Stimulated activated naive CD8-positive, alpha-beta T cell treated with anti-CD3 and anti-CD28 coated beads, Interleukin-15, amount 100 ng/mL, for 72 hours (primary cell): Measurements from ENCODE around the gene BBOF1.

Source experiments
- ATAC-seq: fragments of 150-1000 bp; cut with Tn5 transposase; 2 replicates; pipeline ENCODE4 v1.10.0; 2021; ENCODE audit warnings: mild to moderate bottlenecking, moderate library complexity
- DNase-seq, 2 donors: peaks; one replicate each; pipeline ENCODE4 v3.0.0; 2021 to 2022
- H3K27ac Mint-ChIP-seq, 2 donors: one replicate each; pipeline ENCODE4 v1.8.0; 2022; ENCODE audit warnings: mild to moderate bottlenecking in 2 of 2, mixed read lengths in 2 of 2, moderate library complexity in 2 of 2
- H3K27me3 Mint-ChIP-seq: one replicate; pipeline ENCODE4 v1.8.0; 2022; ENCODE audit warnings: mixed read lengths
- H3K4me1 Mint-ChIP-seq: one replicate; pipeline ENCODE4 v1.8.0; 2022; ENCODE audit warnings: mild to moderate bottlenecking, mixed read lengths
- H3K4me3 Mint-ChIP-seq, 2 donors: one replicate each; pipeline ENCODE4 v1.8.0; 2022; ENCODE audit warnings: mild to moderate bottlenecking in 2 of 2, mixed read lengths in 2 of 2, moderate library complexity in 1 of 2
- H3K9me3 Mint-ChIP-seq, 2 donors: one replicate each; pipeline ENCODE4 v1.8.0; 2022; ENCODE audit warnings: mixed read lengths in 2 of 2

BBOF1 gene

GRCh38 chr14:74064426-74064825, 45.3 kb downstream of the BBOF1 start:
- Mint-ChIP-seq H3K4me3 (no peak overlapping the region), H3K9me3 (no peaks in the 10 kb centered on the region), H3K27ac (no peak overlapping the region), H3K4me1 (no peaks in the 10 kb centered on the region), H3K27me3 (no peaks in the 10 kb centered on the region)
- no peak for ATAC-seq
- no peak for DNase-seq

GRCh38 chr14:74064883-74065282, 45.7 kb downstream of the BBOF1 start:
- Mint-ChIP-seq H3K27me3 (no peaks in the 10 kb centered on the region), H3K4me3 (no peak overlapping the region), H3K27ac (no peak overlapping the region), H3K9me3 (no peaks in the 10 kb centered on the region), H3K4me1 (no peaks in the 10 kb centered on the region)
- no peak for ATAC-seq
- DNase-seq, result no peak

DNA sequence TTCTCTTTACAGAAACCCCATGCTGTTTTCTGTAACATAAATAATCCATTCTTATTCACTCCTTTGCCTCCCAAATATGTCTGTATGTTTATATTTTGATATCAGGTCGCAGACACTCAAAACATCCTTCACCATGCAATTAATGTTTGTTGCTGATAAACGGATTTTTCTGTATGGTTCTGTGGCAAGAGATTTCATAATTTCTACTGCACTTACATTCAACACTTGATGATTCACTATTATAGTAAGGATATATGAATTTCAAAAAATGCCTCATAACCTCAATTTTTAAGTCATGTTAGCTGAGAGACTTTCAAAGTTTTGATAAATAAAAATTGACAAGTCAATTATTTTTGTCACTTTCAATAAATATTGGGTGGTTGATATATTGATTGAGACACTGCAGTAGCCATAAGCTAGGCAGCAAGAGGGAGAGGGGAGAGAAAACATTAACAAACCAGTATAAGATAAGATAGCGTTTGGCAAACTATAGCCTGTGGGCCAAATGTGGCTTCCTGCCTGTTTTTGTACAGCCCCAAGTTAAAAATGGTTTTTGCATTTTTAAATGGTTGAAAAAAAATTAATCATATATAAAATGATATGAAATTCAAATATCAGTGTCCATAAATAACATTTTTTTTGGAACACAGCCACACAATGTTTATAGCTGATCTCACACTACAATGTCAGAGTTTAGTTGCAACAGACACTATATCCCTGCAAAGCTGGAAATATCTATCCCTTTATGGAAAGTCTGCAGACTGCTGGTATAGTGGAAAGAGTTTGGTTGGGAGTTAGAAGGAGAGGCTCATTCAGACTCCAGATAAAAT, 46.8 kb downstream of the BBOF1 start:
- Mint-ChIP-seq H3K27ac (no peak overlapping the region), H3K27me3 (no peaks in the 10 kb centered on the region), H3K4me3 (no peak overlapping the region), H3K9me3 (no peaks in the 10 kb centered on the region), H3K4me1 (no peaks in the 10 kb centered on the region)
- ATAC-seq, result no peak
- no peak for DNase-seq

- no peak for DNase-seq
- Mint-ChIP-seq H3K9me3 (no peaks in the 10 kb centered on the region), H3K27ac (peak overlapping the region in 1 of 2 donors; percentile 66), H3K4me1 (peaks cover under 1% of the 10 kb centered on the region), H3K27me3 (no peaks in the 10 kb centered on the region), H3K4me3 (no peak overlapping the region)
- ATAC-seq, result no peak
Observed at GRCh38 chr14:74077401-74077800, 58.3 kb downstream of the BBOF1 start.

DNA sequence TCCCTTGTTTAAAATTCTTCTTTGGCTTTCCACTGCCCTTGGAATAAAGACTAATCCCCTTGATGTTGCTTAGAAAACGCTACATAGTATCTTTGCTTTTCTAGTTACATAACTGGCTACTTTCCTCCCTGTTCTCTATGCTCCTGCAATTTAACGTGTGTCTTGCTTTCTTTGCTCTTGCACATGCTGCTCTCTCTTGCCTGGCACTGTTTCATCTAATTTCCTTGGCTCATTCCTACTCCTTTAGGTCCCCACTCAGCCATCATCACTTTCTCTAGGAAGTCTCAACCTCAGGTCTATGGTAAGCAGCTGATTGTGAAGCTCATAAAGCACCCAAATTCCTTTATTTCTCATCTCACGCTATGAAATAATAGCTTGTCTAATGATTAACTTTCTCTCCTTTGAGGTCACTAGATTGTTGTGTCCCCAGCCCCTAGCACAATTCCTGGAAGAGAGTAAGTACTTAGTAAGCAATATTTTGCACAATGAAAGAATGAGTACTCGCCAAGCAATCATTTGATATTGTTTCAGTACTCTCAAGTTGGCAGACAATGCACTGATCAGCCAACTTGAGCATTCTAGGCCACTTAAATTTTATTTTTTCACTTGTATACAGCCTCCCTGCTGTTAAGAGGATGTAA, 61.8 kb downstream of the BBOF1 start:
- DNase-seq (no peak), ATAC-seq (no peak)
- Mint-ChIP-seq H3K4me3 (no peak overlapping the region), H3K27ac (no peak overlapping the region), H3K9me3 (no peaks in the 10 kb centered on the region), H3K27me3 (no peaks in the 10 kb centered on the region), H3K4me1 (peaks cover 17% of the 10 kb centered on the region)

DNA sequence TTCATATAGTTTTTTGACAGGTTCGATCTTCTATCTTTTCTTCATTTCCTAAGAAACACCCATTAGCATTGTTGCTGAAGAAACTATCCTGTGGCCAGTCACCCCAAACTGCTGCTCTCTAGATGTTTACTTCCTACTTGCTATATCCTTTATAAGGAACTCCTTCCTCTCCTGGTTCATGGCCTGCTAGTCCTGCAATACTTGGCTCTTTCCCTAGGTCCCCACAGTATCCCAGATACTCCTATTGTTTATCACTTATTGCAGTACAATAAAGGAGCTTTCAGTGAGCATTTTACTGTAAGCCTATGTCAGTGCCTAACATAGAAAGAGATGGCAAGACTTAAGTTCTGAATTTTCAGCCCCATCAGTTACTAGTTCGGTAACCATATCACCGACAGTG, 62.3 kb downstream of the BBOF1 start:
- Mint-ChIP-seq H3K27me3 (no peaks in the 10 kb centered on the region), H3K4me1 (peaks cover 22% of the 10 kb centered on the region), H3K27ac (no peak overlapping the region), H3K4me3 (no peak overlapping the region), H3K9me3 (no peaks in the 10 kb centered on the region)
- ATAC-seq (no peak), DNase-seq (no peak)

GRCh38 chr14:74083161-74083560, 64.0 kb downstream of the BBOF1 start:
- no peak for DNase-seq
- H3K9me3 Mint-ChIP-seq, result no peaks in the 10 kb centered on the region
- H3K4me3 Mint-ChIP-seq, result peak overlapping the region; percentile 89 to 90
- peaks cover 25% of the 10 kb centered on the region for H3K4me1 Mint-ChIP-seq
- H3K27me3 Mint-ChIP-seq, result no peaks in the 10 kb centered on the region
- peak overlapping the region in 1 of 2 donors; percentile 79 for H3K27ac Mint-ChIP-seq
- ATAC-seq, result no peak

- peaks cover 30% of the 10 kb centered on the region for H3K4me1 Mint-ChIP-seq
- H3K27ac Mint-ChIP-seq, result peak overlapping the region; percentile 79 to 87
- no peak for DNase-seq
- H3K9me3 Mint-ChIP-seq, result no peaks in the 10 kb centered on the region
- H3K4me3 Mint-ChIP-seq, result peak overlapping the region; percentile 89 to 90
- H3K27me3 Mint-ChIP-seq, result no peaks in the 10 kb centered on the region
- peak; percentile 13 for ATAC-seq
Observed at GRCh38 chr14:74083784-74084276, 64.7 kb downstream of the BBOF1 start.

GRCh38 chr14:74084277-74085046, 65.3 kb downstream of the BBOF1 start, which contains the start of the genes ALDH6A1 and LIN52:
Gene ALDH6A1, minus strand, starts transcription at chr14:74084453. Its CDS starts 59 bp downstream, at chr14:74084394.
Gene LIN52, plus strand, starts transcription at chr14:74084956. Its CDS starts 19 bp downstream, at chr14:74084975.
- Mint-ChIP-seq H3K4me3 (peak within 1 kb of the TSS; percentile 89 to 90), H3K27ac (peak within 1 kb of the TSS; percentile 93 to 96), H3K4me1 (peaks cover 36% of the 10 kb centered on the region), H3K9me3 (peaks cover 0 to 4% of the 10 kb centered on the region in 2 donors), H3K27me3 (no peaks in the 10 kb centered on the region)
- ATAC-seq (peak; percentile 95), DNase-seq (peak; percentile 100)

DNA sequence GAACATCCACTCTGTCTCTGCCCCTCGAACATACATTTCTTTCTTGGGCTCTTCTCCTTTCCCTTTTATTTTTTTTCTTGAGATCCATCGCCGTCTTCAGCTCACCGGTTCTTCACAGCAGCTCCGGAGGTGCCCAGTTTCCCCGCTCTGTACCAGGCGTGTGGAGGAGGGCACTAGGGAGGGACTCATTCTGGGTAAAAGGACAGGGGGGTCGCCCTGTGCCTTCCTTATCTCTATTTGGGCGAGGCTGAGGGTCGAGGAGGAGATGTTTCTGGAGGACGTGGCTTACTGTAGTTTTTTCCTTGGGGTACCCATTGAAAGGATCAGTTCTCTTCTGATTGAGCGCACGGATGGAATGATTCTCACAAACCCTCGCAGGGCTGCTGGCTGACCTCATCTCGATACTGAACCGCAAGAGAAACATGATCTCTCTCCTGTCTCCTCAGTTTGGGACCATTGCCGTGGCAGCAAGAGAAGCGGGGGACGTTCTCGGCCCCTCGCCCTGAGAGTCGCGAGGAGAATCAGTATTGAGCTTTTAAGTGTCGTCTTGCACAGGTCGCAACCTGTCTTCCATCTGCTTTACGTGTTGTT, 66.0 kb downstream of the BBOF1 start:
- Mint-ChIP-seq H3K27me3 (no peaks in the 10 kb centered on the region), H3K4me1 (peaks cover 36% of the 10 kb centered on the region), H3K27ac (peak overlapping the region; percentile 93 to 96), H3K4me3 (peak overlapping the region; percentile 89 to 90), H3K9me3 (peaks cover 0 to 4% of the 10 kb centered on the region in 2 donors)
- DNase-seq, result peak in 1 of 2 donors; percentile 44
- peak; percentile 6 for ATAC-seq

GRCh38 chr14:74085828-74086227, 66.7 kb downstream of the BBOF1 start:
- Mint-ChIP-seq H3K27me3 (no peaks in the 10 kb centered on the region), H3K4me3 (peak overlapping the region; percentile 89 to 90), H3K9me3 (peaks cover 0 to 4% of the 10 kb centered on the region in 2 donors), H3K4me1 (peaks cover 36% of the 10 kb centered on the region), H3K27ac (peak overlapping the region; percentile 93 to 96)
- DNase-seq (no peak), ATAC-seq (no peak)

- DNase-seq (no peak), ATAC-seq (no peak)
- H3K9me3 Mint-ChIP-seq, result peaks cover 0 to 4% of the 10 kb centered on the region in 2 donors
- peak overlapping the region in 1 of 2 donors; percentile 71 for H3K27ac Mint-ChIP-seq
- peak overlapping the region in 1 of 2 donors; percentile 7 for H3K4me3 Mint-ChIP-seq
- H3K27me3 Mint-ChIP-seq, result no peaks in the 10 kb centered on the region
- H3K4me1 Mint-ChIP-seq, result peaks cover 26% of the 10 kb centered on the region
Observed at GRCh38 chr14:74089251-74090020, 70.3 kb downstream of the BBOF1 start.

DNA sequence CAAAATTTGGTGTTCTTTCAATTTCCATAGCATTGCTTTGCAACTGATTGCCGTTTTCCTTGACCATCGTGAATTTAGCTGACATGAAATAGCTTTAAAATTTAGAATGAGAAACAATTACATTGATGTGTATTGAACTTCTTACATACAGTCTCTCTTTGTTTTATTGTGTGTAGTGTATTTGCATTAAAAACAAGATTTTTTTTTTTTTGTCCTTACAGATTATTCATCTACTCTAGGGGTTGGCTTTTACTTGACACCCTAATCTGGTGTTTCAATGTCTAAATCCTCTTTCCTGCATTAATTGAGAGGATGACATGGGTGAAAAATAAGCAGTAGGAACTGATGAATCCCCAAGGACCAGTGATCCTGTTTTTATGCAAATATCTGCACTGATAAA, 86.2 kb downstream of the BBOF1 start:
- Mint-ChIP-seq H3K9me3 (no peaks in the 10 kb centered on the region), H3K4me3 (no peak overlapping the region), H3K4me1 (no peaks in the 10 kb centered on the region), H3K27me3 (no peaks in the 10 kb centered on the region), H3K27ac (peak overlapping the region in 1 of 2 donors; percentile 7)
- no peak for DNase-seq
- ATAC-seq, result no peak

GRCh38 chr14:74109369-74109768, 90.2 kb downstream of the BBOF1 start:
- Mint-ChIP-seq H3K27me3 (no peaks in the 10 kb centered on the region), H3K4me3 (no peak overlapping the region), H3K9me3 (no peaks in the 10 kb centered on the region), H3K27ac (no peak overlapping the region), H3K4me1 (no peaks in the 10 kb centered on the region)
- DNase-seq, result no peak
- ATAC-seq, result no peak
